PFSK-1 (cell line): ENCODE data around the gene RCVRN.

Experiments used
- FOXP2 ChIP-seq: optimal IDR thresholded peaks from 2 replicates; pipeline ENCODE3; 2011; ENCODE audit warnings: borderline replicate concordance, control low read depth, inconsistent platforms; ENCODE audit not compliant: insufficient read depth; ENCODE audit errors: extremely low read length, extremely low read depth
- POLR2AphosphoS5 ChIP-seq: IDR thresholded peaks from 2 replicates; pipeline ENCODE4 v1.6.1; 2012; ENCODE audit warnings: low read depth, mild to moderate bottlenecking, control low read depth, low read length, moderate library complexity
- SIN3A ChIP-seq: IDR thresholded peaks from 2 replicates; pipeline ENCODE4 v1.6.1; 2012; ENCODE audit warnings: mild to moderate bottlenecking, low read length, moderate library complexity, borderline replicate concordance; ENCODE audit not compliant: insufficient read depth
- TAF1 ChIP-seq: IDR thresholded peaks from 2 replicates; pipeline ENCODE4 v1.6.1; 2012; ENCODE audit warnings: low read length, control low read depth, borderline replicate concordance; ENCODE audit not compliant: insufficient read depth
- TF ChIP-seq, protein P1 (sequence below), 2 experiments: IDR thresholded peaks; 2 replicates each; pipeline versions ENCODE4 v1.6.1 to v1.8.0; 2011 to 2012; ENCODE audit warnings: low read depth in 2 of 2, low read length in 2 of 2, control low read depth in 1 of 2, inconsistent platforms in 1 of 2, mild to moderate bottlenecking in 1 of 2, moderate library complexity in 1 of 2; ENCODE audit not compliant: insufficient read depth in 1 of 2

The RCVRN gene

DNA sequence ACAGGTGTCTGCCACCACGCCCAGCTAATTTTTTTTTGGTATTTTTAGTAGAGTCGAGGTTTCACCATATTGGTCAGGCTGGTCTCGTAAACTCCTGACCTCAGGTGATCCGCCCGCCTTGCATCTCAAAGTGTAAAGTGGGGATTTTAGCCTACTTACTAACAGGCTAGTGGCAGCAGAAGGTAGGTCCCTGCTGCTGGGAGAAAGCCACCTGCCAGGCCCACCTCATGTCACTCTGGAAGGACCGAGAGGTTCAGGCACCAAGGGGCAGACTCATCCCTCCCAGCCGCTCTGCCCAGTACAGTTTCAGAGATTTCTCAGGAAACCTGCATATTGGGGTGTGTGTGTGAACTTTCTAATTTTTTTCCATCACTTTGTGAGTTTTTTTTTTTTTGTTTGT is 2.1 kb upstream of the RCVRN start:
- TF ChIP-seq FOXP2 = no peak
- no peak for TF ChIP-seq POLR2AphosphoS5
- TF ChIP-seq TAF1 = no peak
- TF ChIP-seq, protein P1, sequence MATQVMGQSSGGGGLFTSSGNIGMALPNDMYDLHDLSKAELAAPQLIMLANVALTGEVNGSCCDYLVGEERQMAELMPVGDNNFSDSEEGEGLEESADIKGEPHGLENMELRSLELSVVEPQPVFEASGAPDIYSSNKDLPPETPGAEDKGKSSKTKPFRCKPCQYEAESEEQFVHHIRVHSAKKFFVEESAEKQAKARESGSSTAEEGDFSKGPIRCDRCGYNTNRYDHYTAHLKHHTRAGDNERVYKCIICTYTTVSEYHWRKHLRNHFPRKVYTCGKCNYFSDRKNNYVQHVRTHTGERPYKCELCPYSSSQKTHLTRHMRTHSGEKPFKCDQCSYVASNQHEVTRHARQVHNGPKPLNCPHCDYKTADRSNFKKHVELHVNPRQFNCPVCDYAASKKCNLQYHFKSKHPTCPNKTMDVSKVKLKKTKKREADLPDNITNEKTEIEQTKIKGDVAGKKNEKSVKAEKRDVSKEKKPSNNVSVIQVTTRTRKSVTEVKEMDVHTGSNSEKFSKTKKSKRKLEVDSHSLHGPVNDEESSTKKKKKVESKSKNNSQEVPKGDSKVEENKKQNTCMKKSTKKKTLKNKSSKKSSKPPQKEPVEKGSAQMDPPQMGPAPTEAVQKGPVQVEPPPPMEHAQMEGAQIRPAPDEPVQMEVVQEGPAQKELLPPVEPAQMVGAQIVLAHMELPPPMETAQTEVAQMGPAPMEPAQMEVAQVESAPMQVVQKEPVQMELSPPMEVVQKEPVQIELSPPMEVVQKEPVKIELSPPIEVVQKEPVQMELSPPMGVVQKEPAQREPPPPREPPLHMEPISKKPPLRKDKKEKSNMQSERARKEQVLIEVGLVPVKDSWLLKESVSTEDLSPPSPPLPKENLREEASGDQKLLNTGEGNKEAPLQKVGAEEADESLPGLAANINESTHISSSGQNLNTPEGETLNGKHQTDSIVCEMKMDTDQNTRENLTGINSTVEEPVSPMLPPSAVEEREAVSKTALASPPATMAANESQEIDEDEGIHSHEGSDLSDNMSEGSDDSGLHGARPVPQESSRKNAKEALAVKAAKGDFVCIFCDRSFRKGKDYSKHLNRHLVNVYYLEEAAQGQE (IDR thresholded peaks at IDR 0.05; ENCODE audit: insufficient read depth in 1 of 2, low read depth in 2 of 2, low read length in 2 of 2) = no peak
- no peak for TF ChIP-seq SIN3A

DNA sequence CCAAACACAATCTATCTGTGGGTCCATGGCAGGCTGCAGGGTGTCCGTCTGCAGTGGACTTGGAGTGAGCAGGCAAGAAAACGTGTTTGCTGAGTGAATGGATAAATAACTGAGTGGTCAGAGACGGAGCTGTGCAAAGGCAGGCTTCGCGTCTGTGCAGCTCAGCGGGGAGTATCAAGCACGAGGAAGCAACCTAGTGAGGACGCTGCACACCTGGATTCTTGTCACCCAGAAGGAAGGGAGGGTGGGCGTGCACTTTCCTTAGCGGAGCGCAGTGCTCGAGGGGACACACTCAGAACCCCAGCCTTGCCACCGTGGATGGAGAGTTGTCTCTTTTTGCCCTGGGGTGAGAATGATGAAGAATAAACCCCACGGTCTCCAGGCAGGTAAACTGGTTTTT is 1.5 kb upstream of the RCVRN start:
- TF ChIP-seq TAF1 (no peak), POLR2AphosphoS5 (no peak), SIN3A (no peak), FOXP2 (no peak)
- TF ChIP-seq, protein P1 (IDR thresholded peaks at IDR 0.05; ENCODE audit: insufficient read depth in 1 of 2, low read depth in 2 of 2, low read length in 2 of 2) = no peak

DNA sequence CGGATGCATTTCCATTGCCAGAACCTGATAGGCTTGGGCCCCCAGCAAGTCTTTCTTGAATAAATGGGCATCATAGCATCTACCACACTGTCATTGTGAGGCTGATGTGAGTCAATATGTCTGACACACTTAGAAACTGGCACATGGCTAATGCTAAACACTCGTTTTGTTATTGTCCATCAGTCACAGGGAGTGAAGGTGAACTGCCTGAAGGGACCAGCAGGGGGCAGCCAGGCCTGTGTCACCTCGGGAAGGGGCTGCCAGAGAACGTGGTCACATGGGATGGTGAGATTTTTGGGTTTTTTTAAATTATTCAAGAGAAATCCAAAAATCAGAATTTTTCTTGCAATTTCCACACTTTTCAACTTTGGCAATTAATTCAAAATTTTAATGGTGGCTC is 831 bp upstream of the RCVRN start:
- no peak for TF ChIP-seq TAF1
- no peak for TF ChIP-seq POLR2AphosphoS5
- no peak for TF ChIP-seq SIN3A
- TF ChIP-seq, protein P1 (IDR thresholded peaks at IDR 0.05; ENCODE audit: insufficient read depth in 1 of 2, low read depth in 2 of 2, low read length in 2 of 2) = no peak
- TF ChIP-seq FOXP2 = no peak

DNA sequence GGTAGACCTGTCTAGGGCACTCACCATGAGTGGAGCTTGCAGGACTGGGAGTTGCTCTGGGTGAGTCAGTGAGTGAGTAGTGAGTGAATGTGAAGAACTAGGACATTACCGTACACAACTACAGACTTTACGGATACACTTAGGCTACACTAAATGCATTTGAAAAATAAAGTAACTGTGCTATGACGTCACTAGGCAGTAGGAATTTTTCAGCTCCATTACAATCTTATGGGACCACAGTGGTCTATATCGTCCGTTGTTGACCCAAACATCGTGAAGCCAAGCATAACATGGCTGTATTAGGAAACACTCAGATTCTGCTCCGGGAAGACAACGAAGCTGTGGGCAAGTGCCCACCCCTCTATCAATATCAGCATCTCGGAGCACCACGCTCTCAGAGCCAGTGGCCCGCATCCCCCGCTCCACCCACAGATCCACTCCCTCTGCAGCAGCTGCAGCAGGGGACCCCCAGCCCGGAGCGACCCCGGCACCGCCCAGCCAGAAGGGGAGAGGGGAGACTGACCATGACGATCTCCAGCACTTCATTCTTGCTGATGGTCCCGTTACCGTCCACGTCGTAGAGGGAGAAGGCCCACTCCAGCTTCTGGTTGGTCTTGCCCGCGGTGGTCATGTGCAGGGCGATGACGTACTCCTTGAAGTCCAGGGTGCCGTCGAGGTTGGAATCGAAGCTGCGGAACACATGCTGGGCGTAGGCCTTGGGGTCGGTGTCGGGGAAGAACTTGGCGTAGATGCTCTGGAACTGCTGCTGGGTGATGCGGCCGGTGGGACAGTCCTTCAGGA is 594 bp downstream of the RCVRN start:
- TF ChIP-seq, protein P1 (IDR thresholded peaks at IDR 0.05; ENCODE audit: insufficient read depth in 1 of 2, low read depth in 2 of 2, low read length in 2 of 2) = no peak
- TF ChIP-seq FOXP2 (no peak), POLR2AphosphoS5 (no peak), TAF1 (no peak), SIN3A (no peak)

DNA sequence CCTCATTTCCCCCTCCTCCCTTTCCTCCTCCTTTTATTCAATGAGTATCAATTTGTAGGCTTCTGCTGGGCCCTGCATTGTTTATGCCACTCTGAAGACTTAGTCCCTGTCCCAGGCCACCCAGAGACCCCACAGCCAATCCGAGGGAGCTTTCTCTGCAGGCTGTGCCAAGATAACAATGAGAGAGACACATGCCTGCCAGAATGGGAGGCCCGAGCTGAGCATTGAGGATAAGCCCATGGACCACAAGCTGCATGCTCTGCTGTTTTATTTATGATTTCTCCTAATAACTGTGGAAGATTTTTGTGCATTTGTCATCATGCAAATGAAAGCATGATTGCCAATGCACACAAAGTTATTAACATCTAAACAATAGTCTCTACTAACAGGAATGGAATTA is 3.0 kb downstream of the RCVRN start:
- TF ChIP-seq TAF1 (no peak), FOXP2 (no peak), POLR2AphosphoS5 (no peak), SIN3A (no peak)
- TF ChIP-seq, protein P1 (IDR thresholded peaks at IDR 0.05; ENCODE audit: insufficient read depth in 1 of 2, low read depth in 2 of 2, low read length in 2 of 2) = no peak
